Measurements from ENCODE around the gene CRYGN.

DNA sequence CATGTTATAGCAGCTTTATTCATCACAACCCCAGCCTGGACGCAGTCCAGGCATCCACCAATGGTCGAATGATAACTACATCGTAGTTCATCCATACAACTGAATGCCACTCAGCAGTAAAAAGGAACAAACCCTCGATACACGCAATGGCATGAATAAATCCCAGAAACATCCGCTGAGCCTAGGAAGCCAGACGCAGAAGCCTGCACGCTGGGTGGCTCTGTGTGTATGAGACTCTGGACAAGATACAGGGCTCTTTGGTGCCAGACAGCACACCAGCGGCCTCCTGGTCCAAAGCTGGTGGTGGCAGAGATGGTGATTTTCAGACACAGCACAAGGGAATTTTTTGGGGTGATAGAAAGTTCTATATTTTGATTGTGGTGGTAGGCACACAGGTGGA is 10.0 kb upstream of the CRYGN start:
- TF ChIP-seq, protein P1, sequence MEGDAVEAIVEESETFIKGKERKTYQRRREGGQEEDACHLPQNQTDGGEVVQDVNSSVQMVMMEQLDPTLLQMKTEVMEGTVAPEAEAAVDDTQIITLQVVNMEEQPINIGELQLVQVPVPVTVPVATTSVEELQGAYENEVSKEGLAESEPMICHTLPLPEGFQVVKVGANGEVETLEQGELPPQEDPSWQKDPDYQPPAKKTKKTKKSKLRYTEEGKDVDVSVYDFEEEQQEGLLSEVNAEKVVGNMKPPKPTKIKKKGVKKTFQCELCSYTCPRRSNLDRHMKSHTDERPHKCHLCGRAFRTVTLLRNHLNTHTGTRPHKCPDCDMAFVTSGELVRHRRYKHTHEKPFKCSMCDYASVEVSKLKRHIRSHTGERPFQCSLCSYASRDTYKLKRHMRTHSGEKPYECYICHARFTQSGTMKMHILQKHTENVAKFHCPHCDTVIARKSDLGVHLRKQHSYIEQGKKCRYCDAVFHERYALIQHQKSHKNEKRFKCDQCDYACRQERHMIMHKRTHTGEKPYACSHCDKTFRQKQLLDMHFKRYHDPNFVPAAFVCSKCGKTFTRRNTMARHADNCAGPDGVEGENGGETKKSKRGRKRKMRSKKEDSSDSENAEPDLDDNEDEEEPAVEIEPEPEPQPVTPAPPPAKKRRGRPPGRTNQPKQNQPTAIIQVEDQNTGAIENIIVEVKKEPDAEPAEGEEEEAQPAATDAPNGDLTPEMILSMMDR (conservative IDR thresholded peaks at IDR 0.05; ENCODE audit: low read depth in 2 of 2) = no peak
- TF ChIP-seq, protein P2, sequence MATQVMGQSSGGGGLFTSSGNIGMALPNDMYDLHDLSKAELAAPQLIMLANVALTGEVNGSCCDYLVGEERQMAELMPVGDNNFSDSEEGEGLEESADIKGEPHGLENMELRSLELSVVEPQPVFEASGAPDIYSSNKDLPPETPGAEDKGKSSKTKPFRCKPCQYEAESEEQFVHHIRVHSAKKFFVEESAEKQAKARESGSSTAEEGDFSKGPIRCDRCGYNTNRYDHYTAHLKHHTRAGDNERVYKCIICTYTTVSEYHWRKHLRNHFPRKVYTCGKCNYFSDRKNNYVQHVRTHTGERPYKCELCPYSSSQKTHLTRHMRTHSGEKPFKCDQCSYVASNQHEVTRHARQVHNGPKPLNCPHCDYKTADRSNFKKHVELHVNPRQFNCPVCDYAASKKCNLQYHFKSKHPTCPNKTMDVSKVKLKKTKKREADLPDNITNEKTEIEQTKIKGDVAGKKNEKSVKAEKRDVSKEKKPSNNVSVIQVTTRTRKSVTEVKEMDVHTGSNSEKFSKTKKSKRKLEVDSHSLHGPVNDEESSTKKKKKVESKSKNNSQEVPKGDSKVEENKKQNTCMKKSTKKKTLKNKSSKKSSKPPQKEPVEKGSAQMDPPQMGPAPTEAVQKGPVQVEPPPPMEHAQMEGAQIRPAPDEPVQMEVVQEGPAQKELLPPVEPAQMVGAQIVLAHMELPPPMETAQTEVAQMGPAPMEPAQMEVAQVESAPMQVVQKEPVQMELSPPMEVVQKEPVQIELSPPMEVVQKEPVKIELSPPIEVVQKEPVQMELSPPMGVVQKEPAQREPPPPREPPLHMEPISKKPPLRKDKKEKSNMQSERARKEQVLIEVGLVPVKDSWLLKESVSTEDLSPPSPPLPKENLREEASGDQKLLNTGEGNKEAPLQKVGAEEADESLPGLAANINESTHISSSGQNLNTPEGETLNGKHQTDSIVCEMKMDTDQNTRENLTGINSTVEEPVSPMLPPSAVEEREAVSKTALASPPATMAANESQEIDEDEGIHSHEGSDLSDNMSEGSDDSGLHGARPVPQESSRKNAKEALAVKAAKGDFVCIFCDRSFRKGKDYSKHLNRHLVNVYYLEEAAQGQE (IDR thresholded peaks at IDR 0.05; ENCODE audit: unreplicated experiment) = no peak
- TF ChIP-seq POLR2AphosphoS5 (IDR thresholded peaks at IDR 0.05; ENCODE audit: low read depth) (no peak), EZH2 (IDR thresholded peaks at IDR 0.05; ENCODE audit: low read depth, unreplicated experiment) (no peak), JUNB (IDR thresholded peaks at IDR 0.05; ENCODE audit: unreplicated experiment) (no peak), EZH2phosphoT487 (IDR thresholded peaks at IDR 0.05; ENCODE audit: unreplicated experiment) (no peak), CREB1 (CRISPR knock-in tag; IDR thresholded peaks at IDR 0.05; ENCODE audit: low read depth) (no peak), NANOG (IDR thresholded peaks at IDR 0.05; ENCODE audit: borderline replicate concordance) (no peak), ZNF114 (CRISPR knock-in tag; IDR thresholded peaks at IDR 0.05) (no peak)
- TF ChIP-seq, protein P3, sequence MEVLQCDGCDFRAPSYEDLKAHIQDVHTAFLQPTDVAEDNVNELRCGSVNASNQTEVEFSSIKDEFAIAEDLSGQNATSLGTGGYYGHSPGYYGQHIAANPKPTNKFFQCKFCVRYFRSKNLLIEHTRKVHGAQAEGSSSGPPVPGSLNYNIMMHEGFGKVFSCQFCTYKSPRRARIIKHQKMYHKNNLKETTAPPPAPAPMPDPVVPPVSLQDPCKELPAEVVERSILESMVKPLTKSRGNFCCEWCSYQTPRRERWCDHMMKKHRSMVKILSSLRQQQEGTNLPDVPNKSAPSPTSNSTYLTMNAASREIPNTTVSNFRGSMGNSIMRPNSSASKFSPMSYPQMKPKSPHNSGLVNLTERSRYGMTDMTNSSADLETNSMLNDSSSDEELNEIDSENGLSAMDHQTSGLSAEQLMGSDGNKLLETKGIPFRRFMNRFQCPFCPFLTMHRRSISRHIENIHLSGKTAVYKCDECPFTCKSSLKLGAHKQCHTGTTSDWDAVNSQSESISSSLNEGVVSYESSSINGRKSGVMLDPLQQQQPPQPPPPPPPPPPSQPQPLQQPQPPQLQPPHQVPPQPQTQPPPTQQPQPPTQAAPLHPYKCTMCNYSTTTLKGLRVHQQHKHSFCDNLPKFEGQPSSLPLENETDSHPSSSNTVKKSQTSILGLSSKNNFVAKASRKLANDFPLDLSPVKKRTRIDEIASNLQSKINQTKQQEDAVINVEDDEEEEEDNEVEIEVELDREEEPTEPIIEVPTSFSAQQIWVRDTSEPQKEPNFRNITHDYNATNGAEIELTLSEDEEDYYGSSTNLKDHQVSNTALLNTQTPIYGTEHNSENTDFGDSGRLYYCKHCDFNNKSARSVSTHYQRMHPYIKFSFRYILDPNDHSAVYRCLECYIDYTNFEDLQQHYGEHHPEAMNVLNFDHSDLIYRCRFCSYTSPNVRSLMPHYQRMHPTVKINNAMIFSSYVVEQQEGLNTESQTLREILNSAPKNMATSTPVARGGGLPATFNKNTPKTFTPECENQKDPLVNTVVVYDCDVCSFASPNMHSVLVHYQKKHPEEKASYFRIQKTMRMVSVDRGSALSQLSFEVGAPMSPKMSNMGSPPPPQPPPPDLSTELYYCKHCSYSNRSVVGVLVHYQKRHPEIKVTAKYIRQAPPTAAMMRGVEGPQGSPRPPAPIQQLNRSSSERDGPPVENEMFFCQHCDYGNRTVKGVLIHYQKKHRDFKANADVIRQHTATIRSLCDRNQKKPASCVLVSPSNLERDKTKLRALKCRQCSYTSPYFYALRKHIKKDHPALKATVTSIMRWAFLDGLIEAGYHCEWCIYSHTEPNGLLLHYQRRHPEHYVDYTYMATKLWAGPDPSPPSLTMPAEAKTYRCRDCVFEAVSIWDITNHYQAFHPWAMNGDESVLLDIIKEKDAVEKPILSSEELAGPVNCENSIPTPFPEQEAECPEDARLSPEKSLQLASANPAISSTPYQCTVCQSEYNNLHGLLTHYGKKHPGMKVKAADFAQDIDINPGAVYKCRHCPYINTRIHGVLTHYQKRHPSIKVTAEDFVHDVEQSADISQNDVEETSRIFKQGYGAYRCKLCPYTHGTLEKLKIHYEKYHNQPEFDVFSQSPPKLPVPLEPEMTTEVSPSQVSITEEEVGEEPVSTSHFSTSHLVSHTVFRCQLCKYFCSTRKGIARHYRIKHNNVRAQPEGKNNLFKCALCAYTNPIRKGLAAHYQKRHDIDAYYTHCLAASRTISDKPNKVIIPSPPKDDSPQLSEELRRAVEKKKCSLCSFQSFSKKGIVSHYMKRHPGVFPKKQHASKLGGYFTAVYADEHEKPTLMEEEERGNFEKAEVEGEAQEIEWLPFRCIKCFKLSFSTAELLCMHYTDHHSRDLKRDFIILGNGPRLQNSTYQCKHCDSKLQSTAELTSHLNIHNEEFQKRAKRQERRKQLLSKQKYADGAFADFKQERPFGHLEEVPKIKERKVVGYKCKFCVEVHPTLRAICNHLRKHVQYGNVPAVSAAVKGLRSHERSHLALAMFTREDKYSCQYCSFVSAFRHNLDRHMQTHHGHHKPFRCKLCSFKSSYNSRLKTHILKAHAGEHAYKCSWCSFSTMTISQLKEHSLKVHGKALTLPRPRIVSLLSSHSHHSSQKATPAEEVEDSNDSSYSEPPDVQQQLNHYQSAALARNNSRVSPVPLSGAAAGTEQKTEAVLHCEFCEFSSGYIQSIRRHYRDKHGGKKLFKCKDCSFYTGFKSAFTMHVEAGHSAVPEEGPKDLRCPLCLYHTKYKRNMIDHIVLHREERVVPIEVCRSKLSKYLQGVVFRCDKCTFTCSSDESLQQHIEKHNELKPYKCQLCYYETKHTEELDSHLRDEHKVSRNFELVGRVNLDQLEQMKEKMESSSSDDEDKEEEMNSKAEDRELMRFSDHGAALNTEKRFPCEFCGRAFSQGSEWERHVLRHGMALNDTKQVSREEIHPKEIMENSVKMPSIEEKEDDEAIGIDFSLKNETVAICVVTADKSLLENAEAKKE (CRISPR knock-in tag; IDR thresholded peaks at IDR 0.05) = no peak
- TF ChIP-seq, protein P4, sequence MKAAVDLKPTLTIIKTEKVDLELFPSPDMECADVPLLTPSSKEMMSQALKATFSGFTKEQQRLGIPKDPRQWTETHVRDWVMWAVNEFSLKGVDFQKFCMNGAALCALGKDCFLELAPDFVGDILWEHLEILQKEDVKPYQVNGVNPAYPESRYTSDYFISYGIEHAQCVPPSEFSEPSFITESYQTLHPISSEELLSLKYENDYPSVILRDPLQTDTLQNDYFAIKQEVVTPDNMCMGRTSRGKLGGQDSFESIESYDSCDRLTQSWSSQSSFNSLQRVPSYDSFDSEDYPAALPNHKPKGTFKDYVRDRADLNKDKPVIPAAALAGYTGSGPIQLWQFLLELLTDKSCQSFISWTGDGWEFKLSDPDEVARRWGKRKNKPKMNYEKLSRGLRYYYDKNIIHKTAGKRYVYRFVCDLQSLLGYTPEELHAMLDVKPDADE (IDR thresholded peaks at IDR 0.05) = no peak

Measured in GM23338 (cell line).